HCT116 (cell line): ENCODE measurements around the gene THPO. TPM values are rescaled to one million over a fixed set of nuclear protein-coding genes. Genes with fewer than 3 reads are reported as not detected.

Source experiments
- ATAC-seq: fragments of 200-7000 bp; cut with Tn5 transposase; 2 replicates; pipeline ENCODE4 v1.9.1; 2020; ENCODE audit warnings: mild to moderate bottlenecking, moderate library complexity
- BruUV-seq: library from RNA; stranded (reverse); fragments of 400-500 nt; replicated peaks from 2 replicates; lab custom pipeline; 2021; lab: Mats Ljungman, UMichigan
- CTCF ChIA-PET: fragments of 300-600 bp; sonication (Branson Sonifier 250); formaldehyde crosslinking; loops from one replicate; lab custom pipeline; 2021; ENCODE audit warnings: antibody characterized with exemption; lab: Charles Lee
- POLR2A ChIA-PET: fragments of 300-600, 350-600 bp; sonication (Branson Sonifier 250); formaldehyde crosslinking; loops from one replicate; lab custom pipeline; 2021; ENCODE audit warnings: antibody characterized with exemption; lab: Charles Lee
- RAD21 ChIA-PET, 2 experiments: fragments of 300-600 bp; sonication (Branson Sonifier 250); formaldehyde crosslinking; loops; one replicate each; lab custom pipeline; 2023; ENCODE audit warnings: low total read pairs in 2 of 2; ENCODE audit not compliant: uncharacterized antibody in 2 of 2, unreplicated experiment in 2 of 2, low non-redundant PET in 1 of 2; lab: Charles Lee
- DNase-seq: peaks from one replicate; pipeline ENCODE4 v3.0.0-alpha.2; 2010; ENCODE audit warnings: low read depth, low spot score
- H2AFZ ChIP-seq: fragments of 200-600 bp; shearing (Covaris generic), sonication (generic); 2 replicates; pipeline ENCODE4 v1.6.1; 2017; ENCODE audit warnings: low read depth, mixed run types, mixed read lengths, antibody characterized with exemption, low read length; ENCODE audit not compliant: poor library complexity, severe bottlenecking
- H3K27ac ChIP-seq: 2 replicates; pipeline ENCODE4 v1.5.1; 2012; ENCODE audit warnings: low read depth, low read length
- H3K27me3 ChIP-seq: fragments of 200-600 bp; sonication (generic); 2 replicates; pipeline ENCODE4 v1.6.1; 2016; ENCODE audit warnings: mixed run types, low read length, mixed read lengths; ENCODE audit not compliant: insufficient read depth
- H3K36me3 ChIP-seq, 2 experiments: fragments of 200-500 bp in 1 of 2; fragments of 200-600 bp in 1 of 2; sonication (Bioruptor generic) in 1 of 2; sonication (generic) in 1 of 2; 2 replicates each; pipeline versions ENCODE4 v1.5.1 to v1.6.1; 2014 to 2016; ENCODE audit warnings: low read length in 2 of 2, inconsistent platforms in 1 of 2, mixed read lengths in 1 of 2, mixed run types in 1 of 2; ENCODE audit not compliant: insufficient read depth in 2 of 2, control insufficient read depth in 1 of 2
- H3K4me1 ChIP-seq, 2 experiments: fragments of 200-600 bp in 1 of 2; sonication (generic) in 1 of 2; 2 replicates each; pipeline versions ENCODE4 v1.5.1 to v1.6.1; 2012 to 2017; ENCODE audit warnings: low read length in 2 of 2, inconsistent platforms in 1 of 2, mild to moderate bottlenecking in 1 of 2, mixed read lengths in 1 of 2, mixed run types in 1 of 2, moderate library complexity in 1 of 2; ENCODE audit not compliant: insufficient read depth in 2 of 2, control insufficient read depth in 1 of 2
- H3K4me2 ChIP-seq: fragments of 200-600 bp; sonication (generic); 2 replicates; pipeline ENCODE4 v1.6.1; 2017; ENCODE audit warnings: mixed run types, low read length, mixed read lengths
- H3K4me3 ChIP-seq, 2 experiments: fragments of 200-600 bp in 1 of 2; sonication (generic) in 1 of 2; replicated peaks in 1 of 2; 2 replicates each; pipeline ENCODE4 v1.5.1; 2011 to 2016; ENCODE audit warnings: low read length in 2 of 2, control low read depth in 1 of 2, low read depth in 1 of 2, mild to moderate bottlenecking in 1 of 2, mixed read lengths in 1 of 2, mixed run types in 1 of 2
- H3K79me2 ChIP-seq: fragments of 200-600 bp; sonication (generic); 2 replicates; pipeline ENCODE4 v1.6.1; 2017; ENCODE audit warnings: mild to moderate bottlenecking, mixed run types, low read length, moderate library complexity, mixed read lengths; ENCODE audit not compliant: insufficient read depth
- H3K9ac ChIP-seq: fragments of 200-600 bp; sonication (generic); 2 replicates; pipeline ENCODE4 v1.6.1; 2016; ENCODE audit warnings: low read length, mixed read lengths
- H3K9me2 ChIP-seq: fragments of 200-600 bp; sonication (generic), shearing (Covaris generic); 2 replicates; pipeline ENCODE4 v1.6.1; 2017; ENCODE audit warnings: mixed run types, mild to moderate bottlenecking, moderate library complexity; ENCODE audit not compliant: insufficient read depth
- H3K9me3 ChIP-seq, 2 experiments: fragments of 200-500 bp in 1 of 2; fragments of 200-600 bp in 1 of 2; sonication (Bioruptor generic) in 1 of 2; sonication (generic) in 1 of 2; 2 replicates each; pipeline ENCODE4 v1.6.1; 2014 to 2017; ENCODE audit warnings: low read length in 2 of 2, mixed read lengths in 2 of 2, inconsistent platforms in 1 of 2, low read depth in 1 of 2, mild to moderate bottlenecking in 1 of 2, mixed run types in 1 of 2, moderate library complexity in 1 of 2; ENCODE audit not compliant: control insufficient read depth in 1 of 2, insufficient read depth in 1 of 2
- H4K20me1 ChIP-seq: fragments of 200-600 bp; sonication (generic), shearing (Covaris generic); 2 replicates; pipeline ENCODE4 v1.6.1; 2017; ENCODE audit warnings: mixed run types, mild to moderate bottlenecking, moderate library complexity; ENCODE audit not compliant: insufficient read depth
- CBX3 ChIP-seq: IDR thresholded peaks from 2 replicates; pipeline ENCODE4 v1.6.1; 2012; ENCODE audit warnings: low read depth
- EZH2 ChIP-seq: fragments of 200-600 bp; sonication (generic); IDR thresholded peaks from 2 replicates; pipeline ENCODE4 v1.6.1; 2017; ENCODE audit warnings: antibody characterized with exemption, mixed run types
- FOSL1 ChIP-seq: IDR thresholded peaks from 2 replicates; pipeline ENCODE4 v1.6.1; 2012; ENCODE audit warnings: low read depth
- JUND ChIP-seq: IDR thresholded peaks from 2 replicates; pipeline ENCODE4 v1.6.1; 2012
- MAX ChIP-seq: IDR thresholded peaks from 2 replicates; pipeline ENCODE4 v1.6.1; 2012
- POLR2A ChIP-seq: IDR thresholded peaks from 2 replicates; pipeline ENCODE4 v1.7.0; 2011; ENCODE audit warnings: borderline replicate concordance; ENCODE audit not compliant: insufficient read depth, insufficient read length; ENCODE audit errors: extremely low read depth
- RAD21 ChIP-seq: IDR thresholded peaks from 2 replicates; pipeline ENCODE4 v1.6.1; 2012; ENCODE audit warnings: low read depth, mild to moderate bottlenecking
- REST ChIP-seq: IDR thresholded peaks from 2 replicates; pipeline ENCODE4 v1.6.1; 2012; ENCODE audit warnings: low read depth
- SIN3A ChIP-seq: IDR thresholded peaks from 2 replicates; pipeline ENCODE4 v1.6.1; 2012; ENCODE audit warnings: low read depth
- SRF ChIP-seq: IDR thresholded peaks from 2 replicates; pipeline ENCODE4 v1.6.1; 2012; ENCODE audit warnings: low read depth
- ZFX ChIP-seq: fragments of 450-650 bp; IDR thresholded peaks from 2 replicates; pipeline ENCODE4 v1.6.1; 2017
- intact Hi-C: fragments of 100-400 bp; cut with micrococcal nuclease; formaldehyde crosslinking; loops from 2 replicates; pipeline ENCODE4 v1.10.0; 2022
- total RNA-seq: library from RNA; stranded (reverse); gene quantifications from one replicate; pipeline ENCODE4 v1.2.1, GENCODE V29; 2021; ENCODE audit not compliant: unreplicated experiment

THPO gene
- total RNA-seq, 1 experiment from 2014 or later, result not detected

GRCh38 chr3:184372296-184372821 is 5.6 kb downstream of the THPO start:
- Histone ChIP-seq H3K27me3 (no peaks in the 10 kb centered on the region), H4K20me1 (peaks cover 5% of the 10 kb centered on the region; the same call in 1 of the 2 replicates), H3K27ac (no peak overlapping the region), H3K36me3 (peaks cover 11 to 20% of the 10 kb centered on the region in 2 experiments; a peak in 3 of 4 replicates), H3K9me2 (no peaks in the 10 kb centered on the region), H3K79me2 (no peaks in the 10 kb centered on the region), H3K4me2 (no peak overlapping the region), H3K9ac (no peak overlapping the region), H3K4me1 (peaks cover 5 to 23% of the 10 kb centered on the region in 2 experiments; a peak in 3 of 4 replicates), H3K9me3 (no peaks in the 10 kb centered on the region)
- ChIA-PET POLR2A (interaction anchor here (0.6 to 1.6 kb wide), 5 partner anchors 10 to 171 kb away, joined by 3 to 13 read pairs (median 5); no protein-coding TSS in a partner anchor), CTCF (interaction anchor here (0.6 to 6.1 kb wide), 16 partner anchors 10 to 477 kb away, joined by 3 to 152 read pairs (median 6); no protein-coding TSS in a partner anchor), RAD21 (interaction anchor here (0.6 to 2.2 kb wide), 8 partner anchors 10 to 189 kb away, joined by 3 to 19 read pairs (median 7); partner anchors contain the start of gene EPHB3 (in 1 of the 2))
- intact Hi-C loops, result loop anchor here (10.0 kb wide), 2 partner anchors 142 to 402 kb away; no protein-coding TSS in a partner anchor
- DNase-seq (no peak), ATAC-seq (no peak)
- no peak for TF ChIP-seq REST
- no peak for TF ChIP-seq POLR2A
- no peak for TF ChIP-seq CBX3
- TF ChIP-seq FOSL1, result no peak
- TF ChIP-seq RAD21, result no peak
- no peak for TF ChIP-seq ZFX
- no peak for TF ChIP-seq JUND
- TF ChIP-seq EZH2, result no peak
- no peak for TF ChIP-seq SIN3A
- no peak for TF ChIP-seq MAX
- no peak for TF ChIP-seq SRF
- TF ChIP-seq, all 23 proteins: peak for 0
- no TSS peak for BruUV-seq
- no peak overlapping the region for H2AFZ ChIP-seq
- no peak overlapping the region for H3K4me3 ChIP-seq
